Stimulated activated CD8-positive, alpha-beta memory T cell treated with anti-CD3 and anti-CD28 coated beads, Interleukin-12 subunit alpha, Interleukin-12 subunit beta, amount 100 ng/mL, for 24 hours (primary cell): ENCODE measurements around the gene COL23A1.

Experiments used
- DNase-seq: peaks from one replicate; pipeline ENCODE4 v3.0.0-alpha.2; 2020; ENCODE audit errors: extremely low read depth

The COL23A1 gene

DNA sequence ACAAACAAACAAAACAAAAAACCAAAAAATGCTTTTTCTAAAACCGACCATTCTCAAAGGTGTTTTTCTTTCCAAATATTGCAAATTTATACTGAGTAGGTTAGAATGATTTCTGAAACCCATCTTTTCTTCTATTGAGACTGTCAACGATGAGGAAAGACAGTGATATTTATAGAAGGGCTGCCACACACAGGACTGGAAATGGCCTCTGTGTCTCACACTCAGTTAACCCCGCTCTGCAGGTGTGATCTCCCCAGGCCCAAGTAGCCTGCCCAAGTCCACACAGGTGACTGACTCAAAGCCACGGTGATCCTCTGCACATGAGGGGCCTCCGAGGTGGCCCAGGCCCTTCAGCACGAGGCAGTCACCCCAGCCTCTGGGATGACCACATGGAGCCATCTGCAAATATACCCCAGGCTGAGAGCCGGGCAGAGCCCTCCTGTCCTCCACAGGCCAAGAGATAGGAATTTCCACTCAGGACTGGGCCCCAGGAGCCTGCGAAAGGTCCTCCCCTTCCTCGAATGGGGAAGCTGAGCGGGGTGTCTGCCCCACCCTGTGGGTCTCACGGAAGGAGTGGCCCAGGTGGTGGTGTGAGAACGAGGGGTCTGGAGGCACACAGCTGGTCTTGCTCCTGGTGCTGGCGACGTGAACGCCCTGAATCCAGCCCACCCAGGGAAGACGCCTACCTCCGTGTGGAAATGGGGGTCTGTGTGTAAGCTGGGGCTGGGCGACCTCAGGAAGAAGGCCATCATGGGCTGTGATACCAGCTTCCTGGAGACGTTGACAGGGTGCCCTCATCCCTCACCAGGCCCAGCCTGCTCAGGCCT is 304.6 kb downstream of the COL23A1 start:
- DNase-seq = no peak

DNA sequence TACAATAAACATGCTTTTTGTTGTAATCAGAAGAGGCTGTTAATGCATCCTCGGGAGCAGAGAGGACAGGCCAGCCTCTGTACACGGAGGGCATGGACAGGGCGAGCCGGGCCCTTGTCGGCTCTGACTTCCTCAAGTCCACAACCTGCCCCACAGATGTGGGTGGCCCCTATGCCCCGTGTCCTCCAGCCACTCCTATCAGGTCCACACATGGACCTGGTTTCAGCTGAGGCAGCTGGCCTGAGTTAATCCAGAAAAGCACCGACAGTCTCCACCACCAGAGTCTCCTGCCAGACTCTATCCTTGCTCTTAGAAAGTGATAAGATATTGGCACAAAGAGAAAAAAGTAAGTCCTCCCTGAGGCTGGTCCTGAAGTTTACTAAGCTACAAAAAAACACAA is 305.2 kb downstream of the COL23A1 start:
- DNase-seq = no peak

DNA sequence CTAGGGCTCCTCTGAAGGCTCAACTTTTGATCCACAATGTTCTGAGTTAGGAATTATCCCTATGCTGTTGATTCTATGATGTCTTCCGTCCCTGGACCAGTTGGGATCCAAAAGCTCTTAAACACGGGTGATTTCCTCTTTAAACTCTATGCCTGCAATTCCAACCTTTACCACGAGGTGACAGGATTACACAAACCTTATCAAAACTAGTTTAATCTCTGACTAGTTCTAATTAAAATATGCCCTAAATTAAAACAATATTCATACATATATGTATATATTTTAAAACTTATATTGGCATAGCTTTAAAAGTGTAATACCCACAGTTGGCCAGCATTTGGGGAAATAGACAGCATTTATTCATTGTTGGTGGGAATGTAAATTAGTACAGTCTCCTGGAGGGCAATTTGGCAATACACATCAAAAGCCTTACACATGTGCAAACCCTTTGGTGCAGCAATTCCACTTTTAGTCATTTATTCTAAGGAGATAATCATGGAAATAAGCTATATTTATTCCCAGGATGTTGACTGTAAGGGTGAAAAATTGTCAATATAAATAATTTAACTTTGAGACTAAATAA is 306.0 kb downstream of the COL23A1 start:
- DNase-seq = no peak

DNA sequence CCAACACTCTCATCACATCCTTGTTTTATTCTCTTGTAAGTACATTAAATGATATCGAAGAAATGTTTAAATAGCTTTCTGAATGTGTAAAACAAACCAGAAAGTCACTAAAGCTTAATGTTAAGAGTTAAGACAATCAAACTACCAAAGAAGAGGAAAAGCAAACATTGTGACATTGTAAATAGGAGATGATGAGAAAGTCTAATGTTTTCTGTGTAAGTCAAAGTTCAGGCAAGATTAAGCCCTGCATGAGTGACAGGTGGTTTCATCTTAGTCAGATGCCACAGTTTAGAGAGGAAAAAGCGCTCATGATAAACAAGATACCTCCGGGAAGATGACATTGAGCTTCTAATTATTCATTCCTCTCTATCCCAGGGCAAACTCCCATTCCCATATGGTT is 306.7 kb downstream of the COL23A1 start:
- no peak for DNase-seq

DNA sequence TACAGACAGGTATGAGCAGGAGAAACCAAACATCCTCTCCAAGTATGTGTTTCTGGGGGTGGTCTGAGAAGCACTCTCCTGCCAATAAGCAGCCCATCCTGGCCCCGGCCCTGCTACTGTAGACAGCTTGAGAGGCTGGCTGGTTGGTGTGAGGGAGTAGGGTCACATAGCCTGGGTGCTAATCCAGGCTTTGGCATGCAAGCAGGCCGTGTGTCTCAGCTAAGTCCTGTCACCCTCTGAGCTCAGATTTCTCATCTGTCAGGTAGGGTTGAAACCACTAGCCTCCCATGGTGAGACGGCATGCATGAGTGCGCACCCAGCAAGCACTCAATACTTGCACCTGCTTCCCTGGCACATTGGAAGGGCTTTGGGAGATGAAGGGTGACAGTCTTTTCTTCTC is 307.8 kb downstream of the COL23A1 start:
- DNase-seq = no peak

DNA sequence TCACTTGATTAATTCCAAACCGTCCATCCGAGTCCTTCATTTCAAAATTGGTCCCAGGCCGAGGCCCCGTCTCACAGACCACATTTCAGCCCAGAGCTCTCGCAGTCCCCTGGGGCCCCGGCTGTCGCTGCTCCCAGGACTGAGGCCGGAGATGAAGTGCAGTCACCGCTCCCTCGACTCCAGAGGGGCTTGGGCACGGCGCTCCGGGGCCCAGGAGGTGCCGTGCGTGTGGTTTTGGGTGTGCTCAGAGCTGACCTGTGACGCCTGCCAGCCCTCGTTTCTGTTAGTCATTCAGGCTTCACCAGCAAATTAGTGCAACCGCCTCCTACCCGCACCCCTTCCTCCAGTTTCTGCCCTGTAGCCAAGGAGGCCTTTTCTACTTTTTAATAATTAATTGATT is 308.9 kb downstream of the COL23A1 start:
- no peak for DNase-seq

DNA sequence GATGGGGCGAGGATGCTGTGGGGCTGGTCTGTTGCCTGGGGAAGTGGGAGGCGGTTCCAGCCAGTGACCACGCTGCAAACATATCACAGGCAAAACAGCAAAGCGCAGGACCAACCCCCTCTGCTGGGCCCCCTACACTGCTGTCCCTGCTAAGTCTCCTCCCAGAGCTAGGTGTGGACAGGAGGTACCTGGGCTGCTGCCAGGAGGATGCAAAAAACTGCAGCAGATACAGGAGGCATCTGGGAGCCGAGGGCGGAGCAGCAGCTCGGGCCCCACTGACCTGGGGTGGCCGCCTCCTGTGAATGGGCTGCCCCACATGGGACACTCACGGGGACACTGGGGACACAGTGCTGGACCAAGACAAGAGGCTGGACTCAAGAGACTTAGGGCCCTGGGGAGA is 309.6 kb downstream of the COL23A1 start:
- no peak for DNase-seq

DNA sequence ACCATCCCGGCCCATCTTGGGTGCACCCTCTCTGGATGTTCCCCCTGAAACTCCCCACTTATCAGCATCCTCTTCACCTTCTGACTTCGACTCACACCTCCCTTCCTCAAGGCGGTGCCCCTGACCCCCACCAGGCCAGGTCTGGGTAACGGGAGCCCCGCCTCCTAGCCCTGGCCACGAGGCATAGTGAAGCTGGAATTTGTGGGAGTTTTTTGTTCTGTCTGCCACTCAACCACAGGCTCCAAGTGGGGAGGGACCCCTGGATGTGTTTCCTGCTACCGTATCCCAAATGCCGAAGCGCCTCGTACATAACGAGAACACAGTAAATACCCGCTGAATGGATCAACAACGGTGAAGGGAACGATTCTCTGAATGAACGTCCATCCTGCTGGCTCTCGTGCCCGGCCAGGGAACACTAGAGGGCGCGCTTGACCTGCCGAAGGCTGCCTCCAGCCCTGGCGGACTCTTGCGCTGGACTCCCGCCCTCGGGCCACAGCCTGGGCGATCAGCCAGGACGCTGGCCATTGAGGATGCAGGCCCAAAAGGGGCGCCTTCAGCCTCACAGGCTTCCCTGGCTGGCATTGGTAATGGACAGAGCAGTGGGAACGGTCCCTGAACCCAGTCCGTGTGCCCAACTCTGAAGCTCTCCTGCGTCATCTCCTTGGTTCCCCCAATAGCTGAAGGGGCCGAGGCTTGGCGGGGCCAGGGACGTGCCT is 310.3 kb downstream of the COL23A1 start:
- DNase-seq = peak; percentile 15

DNA sequence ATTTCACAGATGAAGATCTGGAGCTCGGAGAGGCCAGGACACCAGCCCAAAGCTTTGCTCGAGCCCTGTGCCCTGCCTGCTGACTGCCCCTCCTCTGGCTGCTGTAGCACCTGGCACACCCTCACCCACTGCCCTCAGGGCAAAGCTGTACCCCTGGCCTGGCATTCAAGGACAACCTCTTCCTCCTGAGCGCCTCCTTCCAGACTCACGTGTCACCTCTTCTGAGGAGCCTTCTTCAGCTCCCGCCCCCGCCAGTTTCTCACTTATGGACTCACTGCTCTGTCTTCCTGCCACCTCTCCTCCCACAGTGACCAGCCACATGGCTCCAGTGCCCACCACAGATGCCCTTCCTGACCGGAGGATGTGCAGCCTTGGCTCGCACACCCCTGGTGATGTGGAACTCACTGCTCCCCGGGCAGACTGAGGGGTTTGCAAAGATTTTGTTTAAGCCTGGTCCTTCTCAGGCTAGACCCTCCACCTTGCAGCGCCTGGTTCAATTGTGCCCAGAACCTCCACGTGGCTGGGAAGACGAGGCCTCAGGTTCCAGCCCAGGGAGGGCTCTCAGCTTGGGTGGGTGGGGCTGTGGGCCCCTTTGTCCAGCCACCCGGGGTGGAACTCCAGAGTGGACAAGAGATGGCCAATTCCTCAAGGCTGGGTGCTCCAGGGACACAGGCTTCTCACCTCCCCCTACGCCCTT is 311.0 kb downstream of the COL23A1 start:
- DNase-seq = no peak

DNA sequence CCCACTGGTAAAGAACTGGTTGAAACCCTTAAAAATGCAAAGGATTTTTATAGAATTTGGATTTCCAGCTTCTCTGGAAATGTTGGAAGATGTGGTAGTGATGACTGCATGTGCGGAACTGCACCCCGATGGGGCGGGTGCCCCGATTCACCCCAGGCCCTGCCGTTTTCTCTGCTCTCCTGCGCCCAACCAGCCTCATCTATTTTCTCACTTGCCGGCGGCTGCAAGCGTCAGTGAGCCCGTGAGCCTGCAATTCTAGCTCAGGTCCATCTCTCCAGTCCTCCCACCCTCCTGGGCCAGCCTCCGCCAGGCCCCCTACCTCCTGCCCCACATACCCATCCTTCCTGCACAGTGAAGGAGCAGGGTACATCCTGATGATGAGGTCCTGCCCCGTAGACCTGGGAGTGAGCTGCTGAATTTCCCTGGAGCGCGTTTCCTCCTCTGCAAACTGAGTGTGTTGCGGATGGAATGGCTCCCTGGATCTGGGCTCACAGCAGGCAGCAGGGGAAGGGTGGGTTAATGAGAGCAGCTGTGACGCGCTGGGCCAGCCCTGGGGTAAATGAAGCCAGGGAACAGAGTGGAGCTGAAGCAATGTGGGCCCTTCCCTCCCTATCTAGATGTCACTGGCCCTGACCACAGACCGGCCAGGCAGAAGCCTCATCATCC is 311.7 kb downstream of the COL23A1 start:
- DNase-seq = no peak

DNA sequence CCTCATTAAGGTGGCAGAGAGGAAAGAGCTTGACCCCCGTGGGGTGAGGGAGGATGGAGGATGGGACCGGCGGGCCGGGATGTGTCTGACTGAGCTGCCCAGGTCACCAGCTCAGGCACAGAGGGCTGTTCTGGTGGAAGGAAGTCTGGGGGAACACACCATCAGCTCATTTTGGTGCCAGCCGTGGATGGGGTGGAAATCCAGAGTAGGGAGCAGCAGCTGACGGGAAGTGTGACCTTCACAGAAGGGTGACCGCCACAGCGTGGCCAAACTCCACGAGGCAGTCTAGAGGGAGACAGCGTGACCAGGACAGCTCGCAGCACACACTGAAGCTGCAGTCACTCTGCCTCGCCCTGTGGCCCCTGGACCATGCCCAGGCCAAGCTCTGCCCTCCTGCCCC is 312.3 kb downstream of the COL23A1 start:
- DNase-seq = no peak

DNA sequence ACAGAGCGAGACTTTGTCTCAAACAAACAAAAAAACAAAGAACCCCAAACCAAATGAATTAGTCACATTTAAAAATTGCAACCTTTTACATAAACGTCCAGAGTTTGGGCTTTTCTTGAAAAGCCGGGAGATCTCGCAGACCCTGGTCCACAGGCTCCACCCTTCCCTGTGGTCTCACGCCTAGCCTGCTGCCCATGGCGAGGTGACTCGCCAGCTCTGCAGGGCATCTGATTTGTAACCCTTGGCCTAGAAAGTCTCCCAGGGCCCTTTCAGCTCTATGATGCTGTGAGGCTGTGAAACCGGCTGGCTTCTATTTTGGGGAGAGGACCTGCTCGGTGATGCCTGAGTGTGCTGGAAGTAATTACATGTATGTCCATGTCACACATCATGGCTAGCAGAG is 312.8 kb downstream of the COL23A1 start:
- no peak for DNase-seq

DNA sequence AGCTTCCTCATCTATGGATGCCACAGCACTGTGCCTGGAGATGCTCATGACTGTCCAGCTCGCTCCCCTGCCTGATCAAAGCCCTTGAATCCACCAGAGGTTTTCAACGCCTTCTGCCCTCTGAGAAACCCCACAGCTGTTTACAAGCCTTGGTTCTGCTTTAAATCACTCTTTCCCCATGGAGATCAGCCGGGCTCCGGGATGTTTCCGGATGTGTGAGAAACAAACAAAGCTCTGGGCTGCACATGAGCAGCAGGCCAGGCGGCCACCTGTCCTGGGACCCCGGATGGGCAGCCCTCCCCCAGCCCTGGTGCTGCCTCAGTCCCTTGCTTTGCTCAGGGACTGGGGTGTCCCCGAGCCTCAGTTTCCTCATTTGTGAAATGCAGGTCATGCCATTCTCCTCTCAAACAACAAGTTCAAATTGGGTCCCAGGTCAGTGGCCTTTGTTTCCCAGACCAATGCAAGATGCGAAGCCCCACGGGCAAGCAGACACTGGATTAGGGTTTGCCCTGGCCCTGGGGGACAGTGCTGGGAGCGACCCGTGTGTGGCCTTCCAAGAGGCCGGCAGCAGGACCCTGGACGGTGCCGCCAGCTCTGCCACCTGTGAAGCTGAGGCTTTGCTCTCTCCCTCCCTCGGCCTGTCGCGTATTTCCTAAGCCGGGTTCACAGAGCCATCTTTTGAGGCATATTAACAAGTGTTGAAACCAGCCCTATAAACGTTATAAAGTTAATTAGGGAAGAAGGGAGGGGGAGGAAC is 315.2 kb downstream of the COL23A1 start:
- no peak for DNase-seq

DNA sequence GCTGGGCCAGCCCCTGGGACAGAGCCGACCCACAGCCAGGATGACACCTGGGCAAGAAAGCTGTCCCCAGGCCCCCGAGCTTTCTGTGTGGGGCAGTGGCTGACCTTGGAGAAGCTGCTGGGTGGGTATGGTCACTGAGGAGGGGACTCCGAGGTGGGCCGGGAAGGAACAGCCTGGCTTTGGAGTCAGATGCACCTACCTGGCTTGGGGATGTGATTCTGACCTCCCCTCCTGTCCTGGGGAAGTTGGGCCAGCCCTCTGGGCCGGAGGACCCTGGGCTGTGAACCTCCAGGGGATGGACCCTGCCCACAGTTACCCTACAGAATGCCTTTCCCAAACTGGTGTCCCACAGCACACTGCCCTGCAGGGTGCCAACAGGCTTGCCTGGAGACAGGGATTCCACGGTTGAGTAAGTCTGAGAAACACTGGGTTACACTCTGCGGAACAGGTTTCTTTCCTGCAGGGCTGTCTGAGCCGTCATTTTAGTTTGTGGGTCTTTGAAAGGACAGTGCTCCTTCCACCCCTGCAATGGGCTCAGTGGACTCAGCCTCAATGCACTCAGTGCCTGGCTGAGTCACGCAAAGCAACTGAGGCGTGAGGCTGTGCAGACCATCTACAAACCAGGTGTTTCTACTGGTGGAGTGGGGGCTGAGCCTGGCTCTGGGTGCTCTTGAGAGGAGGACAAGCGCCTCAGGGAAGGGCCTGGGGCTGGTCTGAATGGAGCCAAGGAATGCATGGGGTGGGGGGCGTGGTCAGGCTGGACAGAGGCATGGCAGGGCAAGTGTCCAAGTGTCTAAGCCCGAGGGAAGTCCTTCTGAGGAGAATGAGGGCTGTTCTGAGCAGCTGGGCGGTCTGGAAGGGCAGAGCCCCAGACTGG is 316.3 kb downstream of the COL23A1 start:
- no peak for DNase-seq

DNA sequence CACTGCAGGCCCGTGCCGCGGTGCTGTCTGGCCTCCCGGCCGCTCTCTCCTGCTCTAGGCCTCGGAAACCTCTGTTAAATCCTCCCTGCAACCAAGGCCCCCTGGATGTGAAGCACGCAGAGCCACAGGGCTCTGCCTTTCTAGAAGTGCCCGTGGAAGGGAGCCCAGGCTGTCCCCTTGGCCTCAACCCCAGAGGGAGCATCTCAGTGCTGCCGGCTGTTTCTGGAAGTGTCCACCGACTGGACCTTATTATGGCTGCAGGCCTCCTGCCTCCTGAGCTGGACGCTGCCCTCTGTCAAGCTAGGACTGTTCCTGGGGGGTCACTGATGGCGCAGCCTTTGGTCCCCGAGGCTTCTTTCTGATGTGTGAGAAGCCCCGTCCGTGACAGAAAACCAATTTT is 317.2 kb downstream of the COL23A1 start:
- no peak for DNase-seq

DNA sequence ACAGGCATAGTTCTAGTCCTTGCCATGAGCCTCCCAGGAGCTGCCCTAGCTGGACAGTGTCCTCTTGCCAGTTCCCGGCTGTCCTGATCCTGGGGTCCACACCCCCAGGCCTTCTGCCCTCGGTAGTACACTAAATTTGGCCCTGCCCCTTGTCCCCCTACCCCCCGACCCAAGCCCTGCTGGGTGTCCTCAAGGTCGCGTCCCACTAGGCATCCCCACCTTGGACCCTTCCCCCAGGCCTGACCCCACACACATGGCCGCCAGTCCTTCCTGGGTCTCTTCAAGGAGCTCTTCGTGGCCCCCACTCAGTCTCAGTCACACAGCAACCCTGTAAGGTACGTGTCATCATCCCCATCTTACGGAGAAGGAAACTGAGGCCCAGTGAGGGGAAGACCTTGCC is 317.6 kb downstream of the COL23A1 start:
- no peak for DNase-seq

DNA sequence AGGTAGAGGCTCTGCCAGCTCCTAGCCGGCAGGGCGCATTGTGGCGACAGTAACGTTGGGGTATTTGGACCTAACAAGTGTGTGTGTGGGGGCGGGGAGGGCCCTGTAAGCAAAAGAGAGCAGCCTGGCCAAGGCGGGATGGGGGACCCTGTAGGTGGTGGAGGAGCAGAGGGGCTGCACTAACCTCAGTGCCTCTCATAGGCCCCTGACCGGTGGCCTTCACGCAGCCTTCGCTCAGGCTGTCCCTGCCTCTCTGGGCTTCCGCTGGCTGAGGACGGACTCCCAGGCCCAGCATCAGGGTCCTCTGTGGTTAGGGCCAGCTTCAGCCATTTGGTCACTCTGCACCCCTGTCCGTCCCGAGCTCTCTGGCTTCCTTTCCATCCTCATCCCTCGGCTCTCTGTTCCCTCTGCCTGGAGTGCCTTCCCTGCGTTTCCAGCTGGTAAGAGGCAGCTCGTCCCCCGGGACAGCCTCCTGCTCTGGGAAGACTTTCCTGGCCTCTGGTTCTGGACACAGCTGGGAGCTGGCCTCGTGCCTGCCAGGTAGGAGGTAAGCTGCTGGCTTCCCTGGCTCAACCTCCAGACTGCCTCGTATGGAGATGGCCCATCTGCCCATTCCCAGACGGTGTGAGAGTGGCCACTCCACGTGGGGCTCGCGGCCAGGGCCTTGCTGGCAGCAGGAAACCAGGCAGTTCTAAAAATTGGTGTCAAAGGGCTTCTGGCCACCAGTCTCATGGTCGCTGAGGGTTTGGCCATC is 318.3 kb downstream of the COL23A1 start:
- no peak for DNase-seq

DNA sequence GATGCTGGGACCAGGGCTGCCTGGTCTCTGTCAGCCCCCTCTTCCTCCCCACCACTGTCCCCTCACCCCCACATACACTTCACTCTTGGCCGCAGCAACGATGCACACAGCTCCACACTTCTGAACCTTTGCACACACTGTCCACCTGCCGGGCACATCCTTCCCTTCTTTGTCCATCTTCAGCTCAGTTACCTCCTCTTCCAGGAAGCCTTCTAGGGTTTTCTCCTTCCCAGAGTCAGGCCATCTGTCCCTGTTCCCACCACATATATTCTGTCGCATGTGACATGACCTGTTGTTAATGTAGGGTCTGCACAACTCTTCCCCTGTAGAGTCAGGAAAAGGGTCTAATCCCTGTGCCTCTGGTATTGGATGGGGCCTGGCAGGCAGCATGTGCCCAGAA is 319.0 kb downstream of the COL23A1 start:
- DNase-seq = no peak

DNA sequence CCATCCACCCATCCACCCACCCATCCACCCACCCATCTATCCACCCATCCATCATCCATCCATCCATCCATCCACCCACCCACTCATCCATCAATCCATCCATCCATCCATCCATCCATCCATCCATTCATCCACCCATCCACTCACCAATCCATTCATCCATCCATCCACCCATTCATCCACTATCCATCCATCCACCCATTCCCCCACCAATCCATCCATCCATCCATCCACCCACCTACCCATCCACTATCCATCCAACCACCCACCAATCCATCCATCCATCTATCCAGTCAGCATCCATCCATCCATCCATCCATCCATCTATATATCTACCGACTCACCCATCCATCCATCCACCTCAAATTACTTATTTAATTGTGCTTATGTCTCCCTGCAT is 320.7 kb downstream of the COL23A1 start:
- no peak for DNase-seq
